KOPT-K1 (cell line): ENCODE data around the gene TADA1.

ENCODE experiments used
- H3K27ac ChIP-seq: fragments of 200-600 bp; sonication (generic); 2 replicates; pipeline ENCODE4 v1.5.1; 2016; ENCODE audit warnings: antibody characterized with exemption, mild to moderate bottlenecking, low read depth, low read length; ENCODE audit not compliant: poor library complexity, severe bottlenecking
- H3K36me3 ChIP-seq: fragments of 200-600 bp; sonication (generic); 2 replicates; pipeline ENCODE4 v1.5.1; 2017; ENCODE audit warnings: antibody characterized with exemption, mild to moderate bottlenecking, low read length, moderate library complexity; ENCODE audit not compliant: insufficient read depth
- H3K9me3 ChIP-seq: fragments of 200-600 bp; sonication (generic); 2 replicates; pipeline ENCODE4 v1.5.1; 2017; ENCODE audit warnings: antibody characterized with exemption, low read length, mild to moderate bottlenecking; ENCODE audit not compliant: insufficient read depth, poor library complexity, severe bottlenecking

The TADA1 gene, protein sequence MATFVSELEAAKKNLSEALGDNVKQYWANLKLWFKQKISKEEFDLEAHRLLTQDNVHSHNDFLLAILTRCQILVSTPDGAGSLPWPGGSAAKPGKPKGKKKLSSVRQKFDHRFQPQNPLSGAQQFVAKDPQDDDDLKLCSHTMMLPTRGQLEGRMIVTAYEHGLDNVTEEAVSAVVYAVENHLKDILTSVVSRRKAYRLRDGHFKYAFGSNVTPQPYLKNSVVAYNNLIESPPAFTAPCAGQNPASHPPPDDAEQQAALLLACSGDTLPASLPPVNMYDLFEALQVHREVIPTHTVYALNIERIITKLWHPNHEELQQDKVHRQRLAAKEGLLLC

DNA sequence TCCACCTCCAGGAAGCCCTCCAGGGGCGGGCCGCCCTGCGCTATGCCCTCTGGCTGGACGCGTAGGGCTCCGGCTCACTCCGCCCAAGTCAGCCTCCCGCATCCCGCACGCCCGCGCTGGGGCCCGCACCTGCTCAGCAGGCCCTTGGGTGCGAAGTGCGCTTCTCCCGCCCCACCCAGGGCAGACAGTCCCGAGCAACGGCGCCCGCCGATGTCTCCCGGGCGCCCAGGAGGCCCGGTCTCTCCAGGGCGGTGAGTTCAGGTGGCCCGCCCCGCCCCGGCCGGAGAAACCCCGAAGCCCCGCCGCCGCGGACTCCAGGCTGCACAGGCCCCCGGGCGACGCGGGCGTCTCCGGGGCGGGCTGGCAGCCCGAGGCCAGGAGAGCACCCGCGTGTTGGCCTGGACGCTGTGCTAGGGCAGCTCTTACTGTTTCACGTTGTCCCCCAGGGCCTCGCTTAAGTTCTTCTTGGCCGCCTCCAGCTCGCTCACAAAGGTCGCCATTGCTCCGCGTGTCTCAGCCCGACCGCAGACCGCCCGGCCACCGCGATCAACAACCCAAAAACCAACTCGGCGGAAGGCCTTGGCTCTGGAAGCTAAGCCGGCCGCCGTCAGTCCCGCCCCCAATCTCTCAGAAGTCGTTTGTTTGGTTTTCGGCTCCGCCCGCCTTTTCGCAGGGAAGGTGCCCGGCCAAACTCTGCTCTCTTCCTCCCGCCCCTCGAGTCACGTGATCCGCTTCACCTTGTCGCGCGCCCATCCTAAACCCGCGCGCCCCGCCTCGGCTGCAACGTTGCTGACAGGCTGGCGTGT is at the start of gene TADA1:
Gene TADA1, minus strand, starts transcription at position 531 of the 806 bp plus-strand sequence. Its CDS starts 31 bp downstream, at position 500.
- peak within 1 kb of the TSS; percentile 77 for H3K27ac ChIP-seq
- H3K9me3 ChIP-seq = no peaks in the 10 kb centered on the region
- H3K36me3 ChIP-seq = peaks cover 12% of the 10 kb centered on the region; the same call in 1 of the 2 replicates

DNA sequence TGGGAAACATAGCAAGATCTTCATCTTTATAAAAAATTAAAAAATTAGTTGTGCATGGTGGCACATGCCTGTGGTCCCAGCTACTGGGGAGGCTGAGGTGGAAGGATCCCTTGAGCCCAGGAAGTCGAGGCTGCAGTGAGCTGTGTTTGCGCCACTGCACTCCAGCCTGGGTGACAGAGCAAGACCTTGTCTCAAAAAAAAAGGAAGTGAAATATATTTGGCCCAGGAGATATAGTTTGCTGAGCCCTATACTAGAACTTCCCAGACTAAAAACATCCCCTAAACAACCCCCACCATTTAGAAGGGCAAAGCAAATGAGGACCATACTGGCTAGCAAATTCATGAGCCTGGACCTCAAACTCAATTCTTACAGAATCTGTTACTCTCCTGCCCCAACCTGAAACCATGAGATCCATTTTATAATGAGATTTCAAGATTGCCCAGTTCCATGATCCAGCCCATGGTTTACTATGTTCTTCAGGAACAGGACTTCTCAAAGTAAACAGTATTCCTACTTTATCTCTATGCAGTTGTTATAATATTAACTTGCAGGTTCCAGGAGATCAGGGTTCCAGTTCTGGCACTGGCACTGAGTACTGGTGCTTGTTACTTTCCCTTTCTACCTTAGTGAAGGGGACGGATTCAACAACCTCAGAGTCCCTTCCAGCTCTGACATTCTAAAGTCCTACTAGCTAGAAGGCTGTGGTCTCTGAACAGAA is 48.9 kb upstream of the TADA1 start:
- no peaks in the 10 kb centered on the region for H3K9me3 ChIP-seq
- no peaks in the 10 kb centered on the region for H3K36me3 ChIP-seq
- no peak overlapping the region for H3K27ac ChIP-seq

DNA sequence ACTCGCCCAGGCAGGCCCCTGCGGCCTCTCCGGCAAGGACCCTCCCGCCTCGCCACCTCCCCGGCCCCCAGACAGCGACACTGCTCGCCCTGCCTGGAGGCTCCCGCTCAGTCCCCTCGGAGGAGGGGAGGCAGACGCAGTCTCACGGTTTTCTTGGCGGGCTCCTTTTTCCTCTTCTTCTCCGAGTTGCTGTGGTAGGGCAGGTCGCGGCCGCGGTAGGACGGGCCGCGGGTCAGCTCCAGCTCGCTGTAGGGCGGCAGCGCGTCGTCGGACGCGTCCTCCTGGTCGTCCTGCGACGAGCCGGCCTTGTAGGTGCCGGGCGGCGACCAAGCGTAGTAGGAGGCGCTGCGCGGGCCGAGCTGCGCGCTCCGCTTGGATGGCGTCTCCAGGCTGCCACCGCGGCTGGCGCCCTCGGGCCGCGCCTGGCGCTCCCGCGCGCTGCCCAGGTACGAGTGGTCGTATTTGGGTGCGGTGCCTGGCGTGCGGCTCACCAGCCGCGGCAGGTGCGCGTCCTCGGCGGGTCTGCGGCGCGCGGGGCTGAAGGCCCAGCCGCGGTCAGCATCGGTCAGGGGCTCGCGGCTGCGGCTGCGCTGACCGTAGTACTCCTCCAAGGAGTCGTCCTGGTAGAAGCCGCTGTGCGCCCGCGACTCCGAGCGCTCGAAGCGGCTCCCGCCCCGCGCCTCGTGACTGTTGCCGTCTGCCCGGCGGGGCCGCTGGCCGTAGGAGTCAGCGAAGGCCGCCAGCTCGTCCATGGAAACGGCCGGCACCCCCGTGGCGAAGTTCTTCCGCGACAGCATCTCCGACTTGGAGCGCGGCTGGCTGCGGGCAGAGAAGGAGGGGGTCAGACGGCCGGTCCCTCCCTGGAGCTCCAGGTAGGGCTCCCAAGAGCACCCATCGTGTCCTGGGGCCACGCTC is 44.8 kb upstream of the TADA1 start:
- H3K9me3 ChIP-seq = no peaks in the 10 kb centered on the region
- no peaks in the 10 kb centered on the region for H3K36me3 ChIP-seq
- H3K27ac ChIP-seq = no peak overlapping the region

DNA sequence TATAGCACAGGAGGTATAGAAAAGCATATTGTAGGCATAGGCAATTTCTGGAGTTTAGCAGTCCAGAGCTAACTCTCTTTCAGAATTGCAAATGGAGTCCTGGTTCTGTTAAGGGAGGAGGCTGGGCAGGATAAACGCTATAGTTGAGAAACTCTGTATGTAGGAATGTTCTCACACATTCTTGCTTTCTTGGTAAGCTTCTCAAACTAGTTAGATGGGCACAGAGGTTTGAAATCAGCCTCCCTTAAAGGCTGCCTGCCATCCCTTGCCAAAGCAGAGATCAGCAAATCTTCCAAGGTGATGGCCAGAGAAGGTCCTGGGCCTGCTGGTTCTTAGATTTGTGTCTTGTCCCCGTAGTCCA is 42.9 kb upstream of the TADA1 start:
- H3K27ac ChIP-seq = no peak overlapping the region
- H3K9me3 ChIP-seq = no peaks in the 10 kb centered on the region
- H3K36me3 ChIP-seq = no peaks in the 10 kb centered on the region

DNA sequence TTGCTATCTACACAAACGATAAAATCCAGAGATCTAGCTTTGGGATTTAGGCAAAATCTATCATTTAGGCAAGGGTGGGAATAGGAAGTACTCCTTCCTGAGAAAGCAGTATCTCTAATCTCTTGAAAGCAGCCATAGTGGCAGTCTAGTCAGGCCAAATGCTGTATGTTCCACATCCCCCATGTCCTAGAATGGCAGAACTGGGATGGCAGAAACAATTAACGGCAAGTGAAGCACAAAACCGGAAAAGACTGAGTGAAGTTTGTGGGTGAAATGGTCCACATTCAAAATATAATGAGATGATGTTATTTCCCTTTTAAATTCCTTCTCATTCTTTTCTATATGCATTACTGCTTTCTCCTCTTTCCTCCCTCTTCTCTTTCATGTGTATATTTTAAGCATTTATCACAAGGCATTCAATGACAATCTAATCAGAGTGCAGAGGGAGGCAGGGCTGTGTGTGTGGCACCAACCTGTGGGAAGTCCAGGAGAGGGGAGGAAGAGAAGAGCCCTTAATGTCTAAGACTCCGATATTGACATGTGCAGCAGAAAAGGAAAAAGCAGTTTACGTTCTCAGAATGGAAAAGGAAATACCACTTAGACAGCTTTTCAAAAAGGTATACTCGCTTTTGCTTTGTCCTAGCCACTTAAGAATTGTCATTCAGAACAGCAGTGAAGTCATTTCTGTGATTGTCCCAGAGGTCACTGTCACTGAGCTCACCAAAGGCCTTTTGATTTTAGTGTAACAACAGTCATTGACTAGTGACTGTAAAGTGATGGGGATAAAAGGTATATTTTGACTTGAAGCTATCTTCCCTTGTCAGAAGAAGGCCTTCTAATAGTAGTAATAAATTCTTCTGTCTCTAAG is 42.3 kb upstream of the TADA1 start:
- Histone ChIP-seq H3K36me3 (no peaks in the 10 kb centered on the region), H3K9me3 (no peaks in the 10 kb centered on the region), H3K27ac (no peak overlapping the region)

DNA sequence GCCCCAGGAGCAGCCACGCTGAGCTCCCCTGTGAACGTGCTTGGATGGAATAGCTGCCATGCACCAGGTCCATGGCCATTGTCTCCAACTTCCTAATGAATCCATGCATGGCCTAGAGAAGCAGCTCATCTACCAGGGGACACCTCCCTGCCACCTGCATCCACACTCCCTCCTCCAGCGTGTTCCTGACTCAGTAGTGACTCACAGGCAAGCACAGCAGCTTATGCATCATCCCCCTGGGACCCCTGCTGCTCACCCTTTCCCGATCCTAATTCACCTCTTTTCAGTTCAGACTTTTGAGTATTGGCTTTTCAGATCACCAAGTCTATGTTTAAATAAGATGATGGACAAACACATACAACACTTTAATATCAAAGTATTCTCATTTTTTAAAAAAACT is 39.9 kb upstream of the TADA1 start:
- Histone ChIP-seq H3K27ac (no peak overlapping the region), H3K9me3 (peaks cover 12% of the 10 kb centered on the region), H3K36me3 (no peaks in the 10 kb centered on the region)

DNA sequence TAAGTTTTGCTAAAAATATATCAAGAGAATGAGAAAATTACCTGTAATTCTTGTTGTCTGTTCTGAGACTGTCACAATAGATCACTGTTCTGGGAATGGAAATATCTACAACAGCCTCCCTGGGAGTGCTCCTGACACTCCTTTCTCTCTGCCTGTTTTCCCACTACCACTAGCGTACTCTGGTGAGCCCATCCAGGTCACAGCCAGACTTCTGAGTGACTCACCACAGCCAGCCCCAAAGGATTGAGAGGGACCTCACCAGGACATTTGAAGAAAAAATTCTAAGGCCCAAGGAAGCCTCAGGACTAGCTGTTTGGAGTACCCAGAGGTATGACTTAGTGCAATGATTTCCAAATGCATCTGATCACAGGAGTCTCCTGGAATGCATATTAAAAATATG is 39.0 kb upstream of the TADA1 start:
- Histone ChIP-seq H3K27ac (no peak overlapping the region), H3K36me3 (no peaks in the 10 kb centered on the region), H3K9me3 (peaks cover 13% of the 10 kb centered on the region)

DNA sequence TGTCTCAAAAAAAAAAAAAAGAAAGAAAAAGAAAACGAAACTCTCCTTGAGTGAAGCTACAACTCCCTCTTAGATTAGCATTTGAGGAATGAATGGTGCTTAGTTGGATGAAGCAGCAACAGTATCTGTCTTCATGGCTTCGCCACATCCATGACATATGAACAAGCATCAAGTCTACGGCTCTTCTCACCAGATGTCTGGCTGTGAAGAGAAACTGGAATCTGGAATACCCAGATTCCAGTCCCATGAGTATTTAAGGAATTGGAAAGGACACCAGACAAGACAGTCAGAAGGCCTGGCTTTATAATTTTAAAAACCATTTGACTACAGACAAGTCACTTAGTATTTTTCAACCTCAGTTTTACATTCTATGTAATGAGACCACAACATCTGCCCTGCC is 38.0 kb upstream of the TADA1 start:
- H3K36me3 ChIP-seq = no peaks in the 10 kb centered on the region
- no peak overlapping the region for H3K27ac ChIP-seq
- H3K9me3 ChIP-seq = peaks cover 13% of the 10 kb centered on the region

DNA sequence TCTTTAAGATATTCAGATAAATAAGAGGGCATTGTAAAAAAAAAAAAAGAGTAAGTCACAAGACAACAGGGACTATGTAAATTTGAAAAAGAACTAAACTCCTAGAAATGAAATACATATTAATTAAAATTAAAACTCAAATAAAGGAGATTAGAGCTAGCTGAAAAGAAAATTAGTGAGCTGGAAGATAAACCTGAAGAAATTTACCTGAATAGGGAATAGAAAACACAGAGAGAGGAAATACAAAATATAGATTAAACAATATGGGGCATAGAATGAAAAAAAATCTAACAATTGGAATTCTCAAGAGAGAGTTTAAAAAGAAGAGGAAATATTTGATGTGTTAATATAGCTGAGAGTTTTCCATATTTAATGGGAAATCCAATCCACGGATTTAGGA is 35.6 kb upstream of the TADA1 start:
- Histone ChIP-seq H3K9me3 (peaks cover 13% of the 10 kb centered on the region), H3K27ac (no peak overlapping the region), H3K36me3 (no peaks in the 10 kb centered on the region)

DNA sequence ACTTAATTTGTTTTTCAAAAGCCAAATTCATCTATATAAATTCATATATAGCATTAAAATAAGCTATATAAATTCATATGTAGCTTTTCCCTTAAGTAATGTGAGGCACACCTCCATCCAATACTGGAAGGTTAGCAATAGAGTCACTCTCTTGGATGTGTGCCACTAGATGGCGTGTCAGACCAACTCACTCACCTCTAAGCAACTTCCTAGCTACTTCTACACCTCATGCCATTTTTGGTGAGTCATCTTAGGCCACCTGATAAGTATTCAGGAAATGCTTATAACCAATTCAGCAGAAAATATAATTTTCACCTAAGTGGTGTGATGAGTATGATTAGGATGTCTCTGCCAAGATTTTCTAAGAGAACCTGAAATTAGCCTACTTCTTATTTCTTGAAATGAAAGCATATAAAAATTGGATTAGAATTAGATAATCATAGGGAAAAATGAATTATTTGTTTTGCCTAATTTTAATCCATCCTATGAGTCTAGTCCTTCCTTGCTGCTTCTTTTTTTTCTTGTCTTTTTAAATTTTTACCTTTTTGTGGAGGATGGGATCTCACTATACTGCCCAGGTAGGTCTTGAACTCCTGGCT is 34.4 kb upstream of the TADA1 start:
- peaks cover 13% of the 10 kb centered on the region for H3K9me3 ChIP-seq
- no peaks in the 10 kb centered on the region for H3K36me3 ChIP-seq
- no peak overlapping the region for H3K27ac ChIP-seq

DNA sequence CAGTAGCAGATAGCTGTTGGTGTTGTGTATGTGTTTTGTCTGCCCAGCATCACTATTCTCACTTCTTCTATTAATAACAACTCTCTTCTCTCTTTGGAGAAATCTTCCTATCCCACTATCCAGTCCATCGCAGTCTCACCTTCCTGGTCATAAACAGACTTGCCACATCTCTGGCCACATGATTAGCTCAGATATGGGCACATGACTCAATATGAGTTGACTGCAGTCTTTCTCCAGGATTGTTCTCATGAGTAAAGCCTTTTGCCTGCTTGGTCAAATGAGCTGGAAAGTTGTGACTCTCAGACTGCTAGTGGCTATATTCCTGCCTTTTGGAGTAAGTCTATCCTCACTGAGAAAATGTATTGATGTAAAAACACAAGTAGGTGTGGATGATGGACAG is 32.9 kb upstream of the TADA1 start:
- Histone ChIP-seq H3K27ac (no peak overlapping the region), H3K9me3 (peaks cover 13% of the 10 kb centered on the region), H3K36me3 (no peaks in the 10 kb centered on the region)

DNA sequence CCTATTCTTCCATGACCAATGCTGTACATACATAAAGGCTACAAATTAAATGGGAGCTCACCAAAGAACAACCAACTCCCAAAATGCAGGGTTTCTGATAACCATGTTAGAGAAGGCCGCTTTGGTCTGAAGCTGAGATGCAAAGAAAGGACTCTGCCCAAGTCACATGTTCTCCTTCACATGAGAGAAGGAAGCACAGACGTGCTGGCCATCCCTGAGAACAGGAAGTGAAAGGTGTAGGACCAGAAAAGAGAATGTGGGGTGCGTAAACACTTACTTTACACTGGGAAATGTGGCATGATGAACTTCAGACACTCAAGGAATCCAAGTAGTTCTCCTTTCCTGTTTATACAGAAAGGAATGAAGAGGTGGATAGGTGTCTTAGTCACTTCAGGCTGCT is 31.7 kb upstream of the TADA1 start:
- Histone ChIP-seq H3K27ac (no peak overlapping the region), H3K36me3 (no peaks in the 10 kb centered on the region), H3K9me3 (peaks cover 13% of the 10 kb centered on the region)

DNA sequence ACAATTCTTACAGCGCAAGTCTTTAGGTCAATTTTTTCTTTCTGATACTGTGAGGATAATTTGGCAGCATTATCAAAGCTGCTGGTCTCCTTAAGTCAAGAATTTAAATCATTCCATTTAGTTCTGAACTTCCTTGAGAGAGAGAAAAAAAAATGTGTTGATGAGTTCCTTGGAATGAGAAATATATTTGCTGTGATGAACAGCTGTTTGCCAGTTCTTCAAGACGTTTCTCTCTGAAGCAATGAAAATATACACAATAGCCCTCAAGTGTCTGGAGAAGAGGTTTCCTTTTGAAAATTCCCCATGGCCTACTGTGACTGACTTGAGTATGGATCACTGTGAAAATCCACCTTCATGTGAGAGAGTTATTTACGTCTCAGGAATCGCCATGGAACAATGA is 31.0 kb upstream of the TADA1 start:
- Histone ChIP-seq H3K27ac (no peak overlapping the region), H3K36me3 (no peaks in the 10 kb centered on the region), H3K9me3 (peaks cover 11% of the 10 kb centered on the region)
